Skeletal muscle satellite cell (primary cell): ENCODE measurements around the gene EIF2B5. TPM values are rescaled to one million over a fixed set of nuclear protein-coding genes. Genes with fewer than 3 reads are reported as not detected.
"Not testable (repeated sequence)": the region's sequence is repeated elsewhere in the genome, so short reads cannot be mapped to it uniquely, and the experiment has no call there.

Experiments used
- H3K27me3 ChIP-seq: 2 replicates; pipeline ENCODE4 v1.7.0; 2013; ENCODE audit warnings: low read length; ENCODE audit not compliant: control insufficient read depth, insufficient read depth
- H3K36me3 ChIP-seq: 2 replicates; pipeline ENCODE4 v1.7.0; 2013; ENCODE audit warnings: mild to moderate bottlenecking, control low read depth, low read length; ENCODE audit not compliant: insufficient read depth
- H3K4me1 ChIP-seq: 2 replicates; pipeline ENCODE4 v1.7.0; 2013; ENCODE audit warnings: low read length; ENCODE audit not compliant: control insufficient read depth, insufficient read depth
- H3K4me2 ChIP-seq: 2 replicates; pipeline ENCODE4 v1.7.0; 2013; ENCODE audit warnings: mild to moderate bottlenecking, low read length
- H3K4me3 ChIP-seq: 2 replicates; pipeline ENCODE4 v1.7.0; 2013; ENCODE audit warnings: low read length
- H3K9ac ChIP-seq: 2 replicates; pipeline ENCODE4 v1.7.0; 2013; ENCODE audit warnings: mild to moderate bottlenecking, low read depth, low read length, moderate library complexity
- H3K9me3 ChIP-seq: replicated peaks from 2 replicates; pipeline ENCODE4 v1.7.0; 2013; ENCODE audit warnings: mild to moderate bottlenecking, control low read depth, low read length
- total RNA-seq: library from RNA; depleted of rRNA; stranded (reverse); fragments of >200 nt; gene quantifications from 2 replicates; pipeline ENCODE4 v1.2.3, GENCODE V29; 2012; rRNA removed

The EIF2B5 gene
- total RNA-seq = 21.0 and 23.4 TPM in 2 replicates

GRCh38 chr3:184135149-184135910 is at the start of gene EIF2B5:
Gene EIF2B5 (plus strand): TSS chr3:184135358. CDS start chr3:184135386, 28 bp downstream.
- peak within 1 kb of the TSS; percentile 92 for H3K4me3 ChIP-seq
- no peaks in the 10 kb centered on the region for H3K9me3 ChIP-seq
- H3K9ac ChIP-seq = peak within 1 kb of the TSS; percentile 91
- peaks cover 15% of the 10 kb centered on the region for H3K4me1 ChIP-seq
- H3K27me3 ChIP-seq = no peaks in the 10 kb centered on the region
- peaks cover 14% of the 10 kb centered on the region for H3K36me3 ChIP-seq
- peak within 1 kb of the TSS; percentile 91 for H3K4me2 ChIP-seq

- Histone ChIP-seq H3K9ac (no peak overlapping the region), H3K4me3 (no peak overlapping the region), H3K36me3 (no peaks in the 10 kb centered on the region), H3K9me3 (peaks cover 8% of the 10 kb centered on the region), H3K27me3 (peaks cover 19% of the 10 kb centered on the region), H3K4me2 (no peak overlapping the region), H3K4me1 (no peaks in the 10 kb centered on the region)
These were observed 49.7 kb upstream of the EIF2B5 start for GRCh38 chr3:184085389-184085852.

DNA sequence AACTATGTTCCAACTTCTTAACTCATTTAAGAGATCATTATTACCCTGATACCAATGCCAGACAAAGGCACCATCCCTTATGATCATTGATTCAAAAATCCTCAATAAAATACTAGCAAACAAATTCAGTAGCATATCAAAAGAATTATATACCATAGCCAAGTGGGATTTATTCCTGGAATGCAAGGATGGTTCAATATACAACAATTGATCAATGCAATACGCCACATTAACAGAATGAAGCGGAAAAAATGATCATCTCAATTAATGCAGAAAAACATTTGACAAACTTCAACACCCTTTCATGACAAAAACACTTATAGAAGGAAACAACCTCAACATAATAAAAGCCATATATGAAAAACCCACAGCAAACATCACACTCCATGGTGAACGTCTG is 43.0 kb upstream of the EIF2B5 start:
- no peak overlapping the region for H3K9ac ChIP-seq
- no peak overlapping the region for H3K4me2 ChIP-seq
- no peaks in the 10 kb centered on the region for H3K27me3 ChIP-seq
- no peaks in the 10 kb centered on the region for H3K36me3 ChIP-seq
- peaks cover 10% of the 10 kb centered on the region for H3K9me3 ChIP-seq
- no peaks in the 10 kb centered on the region for H3K4me1 ChIP-seq
- no peak overlapping the region for H3K4me3 ChIP-seq

DNA sequence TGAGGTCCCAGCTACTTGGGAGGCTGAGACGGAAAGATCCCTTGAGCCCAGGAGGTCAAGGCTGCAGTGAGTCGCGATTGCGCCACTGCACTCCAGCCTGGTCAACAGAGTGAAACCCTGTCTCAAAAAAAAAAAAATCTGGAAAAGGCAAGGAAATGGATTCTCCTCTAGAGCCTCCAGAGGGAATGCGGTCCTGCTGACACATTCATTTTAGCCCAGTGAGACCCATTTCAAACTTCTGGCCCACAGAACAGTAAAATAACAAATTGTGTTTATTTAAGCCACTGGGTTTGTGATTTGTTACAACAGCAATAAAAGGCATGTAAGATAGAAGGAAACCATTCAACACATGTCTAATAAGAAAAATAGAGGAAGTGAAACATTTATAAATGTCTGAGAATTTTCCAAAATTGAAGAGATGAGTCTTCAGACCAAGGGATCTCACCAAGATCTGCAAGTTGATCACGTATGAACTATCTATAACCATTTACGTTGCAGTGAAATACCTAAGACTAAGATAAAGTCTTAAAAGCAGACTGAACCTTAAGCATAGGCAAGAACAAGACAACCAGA is 38.3 kb upstream of the EIF2B5 start, which contains the start of gene HTR3E:
TSS of gene HTR3E (plus strand) at position 254 of the 573 bp plus-strand sequence. CDS start 466 bp downstream, outside the sequence.
- no peak within 1 kb of the TSS for H3K4me3 ChIP-seq
- no peaks in the 10 kb centered on the region for H3K4me1 ChIP-seq
- H3K27me3 ChIP-seq = peaks cover 13% of the 10 kb centered on the region
- no peak within 1 kb of the TSS for H3K4me2 ChIP-seq
- no peaks in the 10 kb centered on the region for H3K36me3 ChIP-seq
- H3K9ac ChIP-seq = no peak within 1 kb of the TSS
- H3K9me3 ChIP-seq = peaks cover 3% of the 10 kb centered on the region

DNA sequence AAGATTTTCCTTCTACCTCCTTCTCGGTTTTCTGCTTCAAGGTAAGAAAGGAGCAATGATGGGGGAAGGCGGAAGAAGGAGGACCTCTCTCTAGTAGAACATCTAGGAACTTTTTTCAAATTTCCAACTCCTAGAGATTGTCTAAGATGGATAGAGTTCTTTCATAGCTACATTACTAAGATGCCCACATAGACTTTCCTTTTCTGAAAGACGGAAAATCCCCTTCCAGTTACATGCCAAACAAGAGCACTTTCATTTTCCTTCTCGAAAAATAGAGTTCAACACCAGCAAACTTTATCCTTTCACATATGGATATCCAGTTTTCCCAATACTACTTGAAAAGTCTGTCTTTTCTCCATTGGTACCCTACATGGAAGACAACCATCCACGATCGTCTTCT is 37.6 kb upstream of the EIF2B5 start:
- Histone ChIP-seq H3K4me2 (no peak overlapping the region), H3K27me3 (peaks cover 13% of the 10 kb centered on the region), H3K36me3 (no peaks in the 10 kb centered on the region), H3K4me1 (no peaks in the 10 kb centered on the region), H3K4me3 (no peak overlapping the region), H3K9ac (no peak overlapping the region), H3K9me3 (no peaks in the 10 kb centered on the region)

DNA sequence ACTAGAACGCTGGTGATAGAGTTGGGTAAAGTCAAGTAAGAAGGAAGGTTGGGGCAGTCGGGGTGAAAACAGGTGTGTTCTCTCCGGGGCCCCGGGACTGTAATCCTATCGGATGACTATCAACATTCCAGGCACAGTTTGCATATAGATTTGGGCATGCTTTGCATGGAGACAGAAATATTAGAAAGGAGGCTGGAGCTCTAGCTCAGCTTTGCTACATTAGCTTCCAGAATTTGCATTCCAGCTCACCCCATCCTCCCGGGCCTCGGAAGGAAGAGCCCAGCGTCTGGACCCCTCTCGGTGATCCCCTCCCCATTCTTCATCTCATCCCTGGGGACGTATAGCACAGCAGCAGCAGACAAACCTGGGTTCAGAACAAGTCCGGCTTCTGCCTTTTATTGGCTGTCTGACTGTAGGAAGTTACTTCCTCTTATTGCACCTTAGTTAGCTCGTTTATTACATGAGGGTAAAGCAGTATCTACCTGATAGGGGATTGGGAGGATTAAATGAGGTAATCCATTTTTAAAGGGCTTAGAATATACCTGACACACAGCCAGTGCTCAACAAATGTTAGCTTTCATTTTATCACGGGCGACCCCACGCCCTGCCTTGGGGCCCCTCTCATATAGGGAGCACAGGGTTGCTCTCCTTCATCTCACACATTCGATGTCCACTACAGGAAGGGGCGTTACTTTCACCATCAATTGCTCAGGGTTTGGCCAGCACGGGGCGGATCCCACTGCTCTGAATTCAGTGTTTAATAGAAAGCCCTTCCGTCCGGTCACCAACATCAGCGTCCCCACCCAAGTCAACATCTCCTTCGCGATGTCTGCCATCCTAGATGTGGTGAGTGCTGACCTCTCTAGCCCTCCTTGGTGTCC is 35.1 kb upstream of the EIF2B5 start:
- H3K9ac ChIP-seq = no peak overlapping the region
- no peaks in the 10 kb centered on the region for H3K9me3 ChIP-seq
- no peak overlapping the region for H3K4me3 ChIP-seq
- no peaks in the 10 kb centered on the region for H3K4me1 ChIP-seq
- no peaks in the 10 kb centered on the region for H3K36me3 ChIP-seq
- H3K27me3 ChIP-seq = peaks cover 13% of the 10 kb centered on the region
- H3K4me2 ChIP-seq = no peak overlapping the region

- no peaks in the 10 kb centered on the region for H3K36me3 ChIP-seq
- no peak overlapping the region for H3K9ac ChIP-seq
- H3K4me1 ChIP-seq = peaks cover 6% of the 10 kb centered on the region
- H3K9me3 ChIP-seq = no peaks in the 10 kb centered on the region
- peaks cover 22% of the 10 kb centered on the region for H3K27me3 ChIP-seq
- no peak overlapping the region for H3K4me3 ChIP-seq
- peak overlapping the region; percentile 72 for H3K4me2 ChIP-seq
These were observed 24.8 kb upstream of the EIF2B5 start for GRCh38 chr3:184110316-184110725.

GRCh38 chr3:184116017-184116416 is 19.1 kb upstream of the EIF2B5 start:
- no peaks in the 10 kb centered on the region for H3K36me3 ChIP-seq
- no peaks in the 10 kb centered on the region for H3K9me3 ChIP-seq
- H3K4me1 ChIP-seq = no peaks in the 10 kb centered on the region
- no peak overlapping the region for H3K4me3 ChIP-seq
- H3K9ac ChIP-seq = no peak overlapping the region
- H3K4me2 ChIP-seq = no peak overlapping the region
- peaks cover 37% of the 10 kb centered on the region for H3K27me3 ChIP-seq

DNA sequence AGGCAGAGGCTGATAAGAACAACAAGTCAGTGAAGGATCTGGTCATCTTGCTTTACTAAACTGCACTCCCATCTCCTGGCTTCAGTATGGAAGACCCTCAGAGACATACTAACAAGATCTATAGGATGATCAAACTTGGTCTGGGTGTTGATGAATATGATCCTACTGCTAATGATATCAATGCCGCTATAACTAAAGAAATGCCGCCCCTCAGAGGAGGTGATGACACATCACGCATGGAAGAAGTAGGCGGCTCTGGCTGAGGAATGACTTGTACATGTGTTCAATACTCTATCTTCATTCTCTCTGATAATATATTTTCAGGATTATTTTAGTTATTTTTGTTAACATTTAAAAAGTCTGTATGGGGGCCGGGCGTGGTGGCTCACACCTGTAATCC is 17.5 kb upstream of the EIF2B5 start:
- Histone ChIP-seq H3K27me3 (peaks cover 35% of the 10 kb centered on the region), H3K4me2 (no peak overlapping the region), H3K4me3 (no peak overlapping the region), H3K36me3 (no peaks in the 10 kb centered on the region), H3K4me1 (no peaks in the 10 kb centered on the region), H3K9me3 (no peaks in the 10 kb centered on the region), H3K9ac (no peak overlapping the region)

DNA sequence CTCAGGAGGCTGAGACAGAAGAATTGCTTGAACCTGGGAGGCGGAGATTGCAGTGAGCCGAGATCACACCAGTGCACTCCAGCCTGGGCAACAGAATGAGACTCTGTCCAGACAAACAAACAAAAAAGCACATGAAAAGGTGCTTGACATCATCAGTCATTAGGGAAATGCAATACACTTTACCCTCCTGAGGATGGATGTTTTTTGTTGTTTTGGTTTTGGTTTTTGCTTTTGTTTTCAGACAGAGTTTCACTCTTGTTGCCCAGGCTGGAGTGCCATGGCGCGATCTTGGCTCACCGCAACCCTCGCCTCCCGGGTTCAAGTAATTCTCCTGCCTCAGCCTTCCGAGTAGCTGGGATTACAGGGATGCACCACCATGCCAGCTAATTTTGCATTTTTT is 14.1 kb upstream of the EIF2B5 start:
- not testable (repeated sequence) for H3K4me2 ChIP-seq, H3K4me3 ChIP-seq, H3K4me1 ChIP-seq, H3K9me3 ChIP-seq, H3K9ac ChIP-seq, H3K36me3 ChIP-seq
- H3K27me3 ChIP-seq = peaks cover 17% of the 10 kb centered on the region

- Histone ChIP-seq H3K27me3 (no peaks in the 10 kb centered on the region), H3K4me3 (no peak overlapping the region), H3K4me2 (no peak overlapping the region), H3K36me3 (no peaks in the 10 kb centered on the region), H3K4me1 (no peaks in the 10 kb centered on the region), H3K9ac (no peak overlapping the region), H3K9me3 (no peaks in the 10 kb centered on the region)
These were observed 9.2 kb upstream of the EIF2B5 start for GRCh38 chr3:184126006-184126405.
